ENCODE data around the gene PPIL4. TPM values are rescaled to one million over a fixed set of nuclear protein-coding genes. Genes with fewer than 3 reads are reported as not detected.

PPIL4 gene
- total RNA-seq, result 10 to 100 TPM; 24.4 to 32.8 (median 25.0) TPM
- total RNA-seq (2013), result 41.3 TPM

GRCh38 chr6:149545754-149546471 is at the start of gene PPIL4:
PPIL4 (minus strand) TSS chr6:149546043; CDS start chr6:149546005, 38 bp downstream.
- Histone ChIP-seq H3K4me3 (ENCODE audit: low read length) (peak within 1 kb of the TSS; percentile 99), H3K4me1 (ENCODE audit: control insufficient read depth, insufficient read depth, low read length) (peaks cover 15% of the 10 kb centered on the region), H3K36me3 (ENCODE audit: control insufficient read depth, insufficient read depth, low read length) (peaks cover 2% of the 10 kb centered on the region), H3K27me3 (ENCODE audit: control insufficient read depth, insufficient read depth, low read length) (no peaks in the 10 kb centered on the region), H3K27ac (ENCODE audit: low read length) (peak within 1 kb of the TSS; percentile 99), H3K9me3 (ENCODE audit: control insufficient read depth, insufficient read depth, low read length) (no peaks in the 10 kb centered on the region)
- Mint-ChIP-seq H3K36me3 (no peaks in the 10 kb centered on the region), H3K27ac (peak within 1 kb of the TSS; percentile 91 to 96), H3K4me3 (peak within 1 kb of the TSS; percentile 97), H3K27me3 (ENCODE audit: low read depth in 2 of 2) (no peaks in the 10 kb centered on the region), H3K4me1 (peaks cover 41 to 42% of the 10 kb centered on the region in 2 donors), H3K9me3 (no peaks in the 10 kb centered on the region)
- ATAC-seq, result peak; percentile 89 to 97 (median 91)
- TF ChIP-seq CTCF (IDR thresholded peaks at IDR 0.05), result peak; percentile 95
- under 1% methylated on average over 71 of the region's 71 CpGs for WGBS (ENCODE audit: insufficient coverage)
- intact Hi-C loops (cut with micrococcal nuclease), result loop anchor here (2.0 to 5.0 kb wide), 2 partner anchors 19 to 201 kb away; partner anchors contain the start of genes NUP43 and PCMT1
- DNase-seq, result peak; percentile 98 to 99

- no peak for DNase-seq
- no peaks in the 10 kb centered on the region for H3K27me3 ChIP-seq (ENCODE audit: control insufficient read depth, insufficient read depth, low read length)
- no peak overlapping the region for H3K27ac Mint-ChIP-seq
- no peaks in the 10 kb centered on the region for H3K27me3 Mint-ChIP-seq (ENCODE audit: low read depth in 2 of 2)
- WGBS (ENCODE audit: insufficient coverage), result no CpG with 5 or more reads among the region's 1 CpG
- TF ChIP-seq CTCF (IDR thresholded peaks at IDR 0.05), result no peak
- no peaks in the 10 kb centered on the region for H3K4me1 Mint-ChIP-seq
- peaks cover 61% of the 10 kb centered on the region for H3K36me3 ChIP-seq (ENCODE audit: control insufficient read depth, insufficient read depth, low read length)
- no peaks in the 10 kb centered on the region for H3K9me3 ChIP-seq (ENCODE audit: control insufficient read depth, insufficient read depth, low read length)
- H3K27ac ChIP-seq (ENCODE audit: low read length), result no peak overlapping the region
- no peak overlapping the region for H3K4me3 ChIP-seq (ENCODE audit: low read length)
- ATAC-seq, result no peak
- intact Hi-C loops (cut with micrococcal nuclease), result no loop called here
- peaks cover 19% of the 10 kb centered on the region for H3K36me3 Mint-ChIP-seq
- no peak overlapping the region for H3K4me3 Mint-ChIP-seq
- H3K9me3 Mint-ChIP-seq, result no peaks in the 10 kb centered on the region
- no peaks in the 10 kb centered on the region for H3K4me1 ChIP-seq (ENCODE audit: control insufficient read depth, insufficient read depth, low read length)
Observed at GRCh38 chr6:149593408-149593807, 47.6 kb upstream of the PPIL4 start.

GRCh38 chr6:149592983-149593382 is 47.1 kb upstream of the PPIL4 start:
- 100% methylated on average over 1 of the region's 2 CpGs for WGBS (ENCODE audit: insufficient coverage)
- H3K9me3 ChIP-seq (ENCODE audit: control insufficient read depth, insufficient read depth, low read length), result no peaks in the 10 kb centered on the region
- ATAC-seq (no peak), DNase-seq (no peak)
- Mint-ChIP-seq H3K4me3 (no peak overlapping the region), H3K4me1 (no peaks in the 10 kb centered on the region), H3K27me3 (ENCODE audit: low read depth in 2 of 2) (no peaks in the 10 kb centered on the region), H3K36me3 (peaks cover 19% of the 10 kb centered on the region), H3K27ac (no peak overlapping the region), H3K9me3 (no peaks in the 10 kb centered on the region)
- TF ChIP-seq CTCF (IDR thresholded peaks at IDR 0.05), result no peak
- H3K27me3 ChIP-seq (ENCODE audit: control insufficient read depth, insufficient read depth, low read length), result no peaks in the 10 kb centered on the region
- H3K36me3 ChIP-seq (ENCODE audit: control insufficient read depth, insufficient read depth, low read length), result peaks cover 62% of the 10 kb centered on the region
- intact Hi-C loops (cut with micrococcal nuclease), result no loop called here
- H3K4me3 ChIP-seq (ENCODE audit: low read length), result no peak overlapping the region
- no peak overlapping the region for H3K27ac ChIP-seq (ENCODE audit: low read length)
- H3K4me1 ChIP-seq (ENCODE audit: control insufficient read depth, insufficient read depth, low read length), result no peaks in the 10 kb centered on the region
